GM23338 (cell line): Measurements from ENCODE around the gene UBALD2. TPM values are rescaled to one million over a fixed set of nuclear protein-coding genes. Genes with fewer than 3 reads are reported as not detected.

Experiments used
- ATAC-seq: fragments of 200-7000 bp; cut with Tn5 transposase; 3 replicates; pipeline ENCODE4 v1.9.1; 2020
- DNase-seq: peaks from one replicate; pipeline ENCODE4 v3.0.0-alpha.2; 2015; ENCODE audit warnings: low spot score
- H2AFZ ChIP-seq: fragments of 200-600 bp; sonication (generic); 2 replicates; pipeline ENCODE4 v1.8.0; 2016; ENCODE audit warnings: antibody characterized with exemption, mild to moderate bottlenecking, moderate library complexity
- H3F3A ChIP-seq: fragments of 200-600 bp; sonication (generic); replicated peaks from 2 replicates; pipeline ENCODE4 v1.8.0; 2017; ENCODE audit warnings: antibody characterized with exemption, mixed run types, low read depth
- H3K27ac ChIP-seq: fragments of 200-600 bp; sonication (generic); 2 replicates; pipeline ENCODE4 v1.6.1; 2016; ENCODE audit warnings: low read depth
- H3K27me3 ChIP-seq: fragments of 200-600 bp; sonication (generic); 2 replicates; pipeline ENCODE4 v1.8.0; 2016; ENCODE audit warnings: mild to moderate bottlenecking, mixed run types, moderate library complexity; ENCODE audit not compliant: insufficient read depth
- H3K36me3 ChIP-seq: fragments of 200-600 bp; sonication (generic); 2 replicates; pipeline ENCODE4 v1.8.0; 2016; ENCODE audit warnings: mild to moderate bottlenecking; ENCODE audit not compliant: insufficient read depth
- H3K4me1 ChIP-seq: fragments of 200-600 bp; sonication (generic); 2 replicates; pipeline ENCODE4 v1.8.0; 2016; ENCODE audit warnings: mild to moderate bottlenecking, moderate library complexity; ENCODE audit not compliant: insufficient read depth
- H3K4me2 ChIP-seq: fragments of 200-600 bp; sonication (generic); 2 replicates; pipeline ENCODE4 v1.7.1; 2017; ENCODE audit warnings: mixed run types
- H3K4me3 ChIP-seq: fragments of 200-600 bp; sonication (generic); 2 replicates; pipeline ENCODE4 v1.6.1; 2016; ENCODE audit warnings: mixed run types
- H3K79me2 ChIP-seq: fragments of 200-600 bp; sonication (generic); replicated peaks from 2 replicates; pipeline ENCODE4 v1.8.0; 2017; ENCODE audit warnings: mild to moderate bottlenecking; ENCODE audit not compliant: insufficient read depth
- H3K9me2 ChIP-seq: fragments of 200-600 bp; sonication (generic); 2 replicates; pipeline ENCODE4 v1.8.0; 2017; ENCODE audit not compliant: insufficient read depth
- H4K20me1 ChIP-seq: fragments of 200-600 bp; sonication (generic); replicated peaks from 2 replicates; pipeline ENCODE4 v1.8.0; 2017; ENCODE audit warnings: mild to moderate bottlenecking; ENCODE audit not compliant: insufficient read depth
- H3K27ac Mint-ChIP-seq: 2 replicates; pipeline ENCODE4 v1.8.0; 2020; ENCODE audit warnings: inconsistent platforms, mild to moderate bottlenecking, moderate library complexity, mixed read lengths
- H3K27me3 Mint-ChIP-seq: 3 replicates; pipeline ENCODE4 v1.8.0; 2022; ENCODE audit warnings: low read depth, mild to moderate bottlenecking, moderate library complexity, mixed read lengths, inconsistent platforms; ENCODE audit not compliant: insufficient read depth, poor library complexity
- H3K36me3 Mint-ChIP-seq: 3 replicates; pipeline ENCODE4 v1.8.0; 2021; ENCODE audit warnings: low read depth, mild to moderate bottlenecking, inconsistent platforms, moderate library complexity, mixed read lengths
- H3K4me1 Mint-ChIP-seq: 3 replicates; pipeline ENCODE4 v1.8.0; 2020; ENCODE audit warnings: mild to moderate bottlenecking, inconsistent platforms, mixed read lengths
- H3K4me3 Mint-ChIP-seq: 3 replicates; pipeline ENCODE4 v1.8.0; 2021; ENCODE audit warnings: moderate library complexity, mild to moderate bottlenecking, inconsistent platforms, mixed read lengths
- H3K9me3 Mint-ChIP-seq: 3 replicates; pipeline ENCODE4 v1.8.0; 2020; ENCODE audit warnings: moderate library complexity, mild to moderate bottlenecking, inconsistent platforms, mixed read lengths
- CREB1 ChIP-seq: fragments of 250-450 bp; sonication (Bioruptor Pico); IDR thresholded peaks from 2 replicates; pipeline ENCODE4 v1.5.0; 2020; ENCODE audit warnings: low read depth, mild to moderate bottlenecking, moderate library complexity
- CTCF ChIP-seq, 2 experiments: fragments of 200-600 bp in 1 of 2; sonication (generic) in 1 of 2; conservative IDR thresholded peaks; 2 replicates each; pipeline versions ENCODE4 v1.5.1 to v1.6.1; 2016 to 2017; ENCODE audit warnings: antibody characterized with exemption in 2 of 2, low read depth in 2 of 2, mild to moderate bottlenecking in 2 of 2, moderate library complexity in 1 of 2
- ETS1 ChIP-seq: IDR thresholded peaks from 2 replicates; pipeline ENCODE4 v1.6.1; 2016; ENCODE audit warnings: antibody characterized with exemption
- EZH2 ChIP-seq: fragments of 200-600 bp; sonication (generic); IDR thresholded peaks from one replicate; pipeline ENCODE4 v1.8.0; 2017; ENCODE audit warnings: antibody characterized with exemption, mild to moderate bottlenecking, low read depth; ENCODE audit not compliant: unreplicated experiment
- EZH2phosphoT487 ChIP-seq: fragments of 200-600 bp; sonication (generic); IDR thresholded peaks from one replicate; pipeline ENCODE4 v1.8.1; 2018; ENCODE audit warnings: antibody characterized with exemption; ENCODE audit not compliant: unreplicated experiment
- JUNB ChIP-seq: IDR thresholded peaks from one replicate; pipeline ENCODE4 v1.6.1; 2016; ENCODE audit warnings: antibody characterized with exemption; ENCODE audit not compliant: unreplicated experiment
- NANOG ChIP-seq: IDR thresholded peaks from 2 replicates; pipeline ENCODE4 v1.6.1; 2016; ENCODE audit warnings: antibody characterized with exemption, borderline replicate concordance
- POLR2AphosphoS5 ChIP-seq: IDR thresholded peaks from 2 replicates; pipeline ENCODE4 v1.6.1; 2016; ENCODE audit warnings: antibody characterized with exemption, low read depth
- REST ChIP-seq: IDR thresholded peaks from one replicate; pipeline ENCODE4 v1.6.1; 2018; ENCODE audit warnings: antibody characterized with exemption; ENCODE audit not compliant: unreplicated experiment
- STAT1 ChIP-seq: IDR thresholded peaks from one replicate; pipeline ENCODE4 v1.6.1; 2016; ENCODE audit warnings: antibody characterized with exemption; ENCODE audit not compliant: unreplicated experiment
- ZNF114 ChIP-seq: fragments of 250-450 bp; sonication (Bioruptor Pico); IDR thresholded peaks from 2 replicates; pipeline ENCODE4 v1.5.0; 2020; ENCODE audit warnings: mild to moderate bottlenecking, moderate library complexity
- ZNF331 ChIP-seq: fragments of 250-450 bp; sonication (Bioruptor Pico); IDR thresholded peaks from 2 replicates; pipeline ENCODE4 v1.5.0; 2020; ENCODE audit warnings: low read depth, mild to moderate bottlenecking, moderate library complexity
- polyA plus RNA-seq: library from polyadenylated mRNA; unstranded; fragments of >200 nt; fragmentation: Nextera tagmentation; extraction: Ambion mirVana; gene quantifications from 2 replicates; pipeline ENCODE4 v1.2.1, GENCODE V29; 2016
- total RNA-seq: library from RNA; depleted of rRNA; stranded (reverse); fragments of >200 nt; shearing (Covaris generic); gene quantifications from 2 replicates; pipeline ENCODE4 v1.2.3, GENCODE V29; 2014

The UBALD2 gene
- total and polyA plus RNA-seq, 2 experiments from 2014 or later: 2.2 to 3.1 TPM

- peaks cover 36% of the 10 kb centered on the region for H3K4me1 Mint-ChIP-seq
- no peaks in the 10 kb centered on the region for H4K20me1 ChIP-seq
- ATAC-seq (no peak), DNase-seq (no peak)
- peaks cover 21% of the 10 kb centered on the region for H3K79me2 ChIP-seq
- no peaks in the 10 kb centered on the region for H3K9me3 Mint-ChIP-seq
- H3F3A ChIP-seq: 0 out of 2 replicates have a peak, but pooled peaks cover 5% of the 10 kb centered on the region
- H3K27ac Mint-ChIP-seq: no peak overlapping the region
- TF ChIP-seq ZNF331 (CRISPR knock-in tag) (no peak), POLR2AphosphoS5 (no peak), CREB1 (no peak), EZH2 (no peak), CTCF (conservative IDR thresholded peaks at IDR 0.05; ENCODE audit: low read depth in 2 of 2) (no peak), ZNF114 (CRISPR knock-in tag) (no peak), ETS1 (no peak), REST (no peak)
- H3K36me3 ChIP-seq: no peaks in the 10 kb centered on the region
- H3K4me2 ChIP-seq: peak overlapping the region; percentile 68; the same call in 1 of the 2 replicates
- H3K27me3 ChIP-seq: no peaks in the 10 kb centered on the region
- H3K27ac ChIP-seq: no peak overlapping the region
- H2AFZ ChIP-seq: no peak overlapping the region
- peaks cover 18% of the 10 kb centered on the region; the same call in 1 of the 2 replicates for H3K4me1 ChIP-seq
- H3K27me3 Mint-ChIP-seq: peaks cover 12% of the 10 kb centered on the region
- H3K9me2 ChIP-seq: no peaks in the 10 kb centered on the region
- H3K4me3 Mint-ChIP-seq: no peak overlapping the region
- peaks cover 7% of the 10 kb centered on the region; the same call in 2 of the 3 replicates for H3K36me3 Mint-ChIP-seq
- no peak overlapping the region for H3K4me3 ChIP-seq
These were observed 1.3 kb upstream of the UBALD2 start for GRCh38 chr17:76263896-76264295.

GRCh38 chr17:76264425-76264754 lies 758 bp upstream of the UBALD2 start:
- H3K4me1 ChIP-seq: peaks cover 22% of the 10 kb centered on the region; the same call in 1 of the 2 replicates
- no peak for DNase-seq
- H3K79me2 ChIP-seq: peaks cover 21% of the 10 kb centered on the region
- H3K27ac ChIP-seq: 0 out of 2 replicates have a peak overlapping the region, but pooled peaks have one; percentile 22
- Mint-ChIP-seq H3K4me1 (peaks cover 40% of the 10 kb centered on the region), H3K4me3 (peak overlapping the region; percentile 65), H3K9me3 (no peaks in the 10 kb centered on the region), H3K27ac (peak overlapping the region; percentile 96), H3K36me3 (peaks cover 7% of the 10 kb centered on the region; the same call in 2 of the 3 replicates), H3K27me3 (peaks cover 14% of the 10 kb centered on the region)
- no peaks in the 10 kb centered on the region for H3K9me2 ChIP-seq
- peak overlapping the region; percentile 68 for H3K4me2 ChIP-seq
- 0 out of 2 replicates have a peak, but pooled peaks cover 5% of the 10 kb centered on the region for H3F3A ChIP-seq
- H4K20me1 ChIP-seq: no peaks in the 10 kb centered on the region
- ATAC-seq: no peak
- no peak overlapping the region for H2AFZ ChIP-seq
- H3K4me3 ChIP-seq: peak overlapping the region; percentile 29; the same call in 1 of the 2 replicates
- H3K27me3 ChIP-seq: no peaks in the 10 kb centered on the region
- no peaks in the 10 kb centered on the region for H3K36me3 ChIP-seq
- no peak for TF ChIP-seq JUNB
- no peak for TF ChIP-seq ZNF114 (CRISPR knock-in tag)
- no peak for TF ChIP-seq NANOG
- no peak for TF ChIP-seq REST
- TF ChIP-seq EZH2phosphoT487: no peak
- TF ChIP-seq STAT1: no peak
- no peak for TF ChIP-seq POLR2AphosphoS5
- no peak for TF ChIP-seq CTCF (conservative IDR thresholded peaks at IDR 0.05; ENCODE audit: low read depth in 2 of 2)
- TF ChIP-seq ZNF331 (CRISPR knock-in tag): no peak
